ENCODE results near the gene DDAH1. TPM values are rescaled to one million over a fixed set of nuclear protein-coding genes. Genes with fewer than 3 reads are reported as not detected.

Gene DDAH1
- total RNA-seq, 1 donor from 2014 or later, result 12.0 TPM

DNA sequence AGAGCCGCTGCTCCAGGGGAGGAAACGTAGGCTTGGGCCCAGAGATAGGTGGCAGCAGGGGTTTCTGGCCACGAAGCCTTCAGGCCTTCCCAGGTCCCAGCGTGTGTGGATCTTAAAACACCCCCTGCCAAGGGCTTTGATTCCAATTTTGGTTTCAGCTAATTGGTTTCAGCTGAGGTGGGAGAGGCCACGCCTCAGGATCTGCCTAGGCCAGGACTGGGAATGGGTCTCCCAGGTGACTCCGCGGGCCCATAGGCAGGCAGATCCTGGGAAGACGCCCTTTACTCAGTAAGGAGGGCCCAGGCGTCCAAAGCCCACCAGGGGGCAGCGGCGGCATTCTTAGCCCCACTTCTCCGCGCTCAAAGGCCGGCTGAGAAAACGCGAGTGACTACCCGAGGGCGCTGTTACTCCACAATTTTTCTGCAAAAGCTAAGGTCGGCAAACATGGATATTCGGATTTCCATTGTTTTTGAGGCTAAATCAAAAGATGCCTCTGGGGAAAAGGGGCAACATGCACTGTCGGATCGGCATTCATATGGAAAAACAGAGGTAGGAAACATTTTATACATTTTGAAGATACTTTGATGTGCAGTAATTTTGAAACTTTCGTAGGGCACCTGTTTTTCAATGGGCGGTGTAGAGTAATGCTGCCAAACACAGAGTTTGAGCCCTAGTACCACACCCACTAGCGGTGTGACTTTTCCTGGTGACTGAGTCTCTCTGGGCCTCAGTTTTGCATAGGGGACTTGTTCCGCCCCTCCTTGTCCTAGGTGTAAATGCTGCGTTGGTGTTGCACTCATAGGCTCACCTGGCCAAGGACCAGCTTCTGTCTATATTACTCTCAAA is 156.7 kb downstream of the DDAH1 start:
- H3K27ac ChIP-seq (ENCODE audit: low read depth, low read length), result no peak overlapping the region
- no peaks in the 10 kb centered on the region for H3K9me3 ChIP-seq (ENCODE audit: control insufficient read depth in 3 of 3, low read length in 3 of 3)
- H3K27me3 ChIP-seq (ENCODE audit: control insufficient read depth in 3 of 3, insufficient read depth in 3 of 3, low read length in 3 of 3), result no peaks in the 10 kb centered on the region
- peak overlapping the region in 2 of 3 donors; percentile 48 to 62 for H3K9ac ChIP-seq (ENCODE audit: low read depth in 1 of 3, low read length in 3 of 3)
- H3K36me3 ChIP-seq (ENCODE audit: control insufficient read depth in 3 of 3, insufficient read depth in 3 of 3, low read length in 3 of 3), result no peaks in the 10 kb centered on the region
- H3K4me1 ChIP-seq (ENCODE audit: control insufficient read depth in 3 of 3, insufficient read depth in 3 of 3, low read length in 3 of 3), result peaks cover 3 to 17% (median 6%) of the 10 kb centered on the region in 3 donors
- peak overlapping the region; percentile 46 to 63 (median 55) for H3K4me3 ChIP-seq (ENCODE audit: low read length in 3 of 3)

DNA sequence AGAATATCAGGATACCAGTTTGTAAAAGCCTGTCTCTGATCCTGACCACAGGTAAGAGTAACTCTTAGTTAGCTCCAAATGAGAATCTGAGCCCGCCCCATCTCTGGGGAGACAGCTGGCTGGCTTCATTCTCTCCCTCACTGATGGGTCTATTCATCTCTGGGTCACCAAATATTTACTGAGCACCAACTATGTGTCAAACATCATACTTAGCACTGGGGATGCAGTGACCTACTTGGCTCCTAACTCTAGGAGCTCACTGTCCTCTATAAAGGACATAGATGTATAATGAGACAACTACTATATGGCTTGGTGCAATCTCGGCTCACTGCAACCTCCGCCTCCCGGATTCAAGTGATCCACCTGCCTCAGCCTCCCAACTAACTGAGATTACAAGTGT is 158.7 kb downstream of the DDAH1 start:
- H3K27ac ChIP-seq (ENCODE audit: low read depth, low read length), result no peak overlapping the region
- no peak overlapping the region for H3K9ac ChIP-seq (ENCODE audit: low read depth in 1 of 3, low read length in 3 of 3)
- H3K9me3 ChIP-seq (ENCODE audit: control insufficient read depth in 3 of 3, low read length in 3 of 3), result no peaks in the 10 kb centered on the region
- H3K4me3 ChIP-seq (ENCODE audit: low read length in 3 of 3), result no peak overlapping the region
- H3K27me3 ChIP-seq (ENCODE audit: control insufficient read depth in 3 of 3, insufficient read depth in 3 of 3, low read length in 3 of 3), result no peaks in the 10 kb centered on the region
- peaks cover 3 to 10% (median 6%) of the 10 kb centered on the region in 3 donors for H3K4me1 ChIP-seq (ENCODE audit: control insufficient read depth in 3 of 3, insufficient read depth in 3 of 3, low read length in 3 of 3)
- no peaks in the 10 kb centered on the region for H3K36me3 ChIP-seq (ENCODE audit: control insufficient read depth in 3 of 3, insufficient read depth in 3 of 3, low read length in 3 of 3)

- no peak overlapping the region for H3K9ac ChIP-seq (ENCODE audit: low read depth in 1 of 3, low read length in 3 of 3)
- H3K36me3 ChIP-seq (ENCODE audit: control insufficient read depth in 3 of 3, insufficient read depth in 3 of 3, low read length in 3 of 3), result no peaks in the 10 kb centered on the region
- H3K9me3 ChIP-seq (ENCODE audit: control insufficient read depth in 3 of 3, low read length in 3 of 3), result no peaks in the 10 kb centered on the region
- H3K4me1 ChIP-seq (ENCODE audit: control insufficient read depth in 3 of 3, insufficient read depth in 3 of 3, low read length in 3 of 3), result peaks cover 2 to 8% (median 4%) of the 10 kb centered on the region in 3 donors
- no peak overlapping the region for H3K27ac ChIP-seq (ENCODE audit: low read depth, low read length)
- no peaks in the 10 kb centered on the region for H3K27me3 ChIP-seq (ENCODE audit: control insufficient read depth in 3 of 3, insufficient read depth in 3 of 3, low read length in 3 of 3)
- H3K4me3 ChIP-seq (ENCODE audit: low read length in 3 of 3), result no peak overlapping the region
These were observed 161.4 kb downstream of the DDAH1 start for GRCh38 chr1:85303440-85304162.

DNA sequence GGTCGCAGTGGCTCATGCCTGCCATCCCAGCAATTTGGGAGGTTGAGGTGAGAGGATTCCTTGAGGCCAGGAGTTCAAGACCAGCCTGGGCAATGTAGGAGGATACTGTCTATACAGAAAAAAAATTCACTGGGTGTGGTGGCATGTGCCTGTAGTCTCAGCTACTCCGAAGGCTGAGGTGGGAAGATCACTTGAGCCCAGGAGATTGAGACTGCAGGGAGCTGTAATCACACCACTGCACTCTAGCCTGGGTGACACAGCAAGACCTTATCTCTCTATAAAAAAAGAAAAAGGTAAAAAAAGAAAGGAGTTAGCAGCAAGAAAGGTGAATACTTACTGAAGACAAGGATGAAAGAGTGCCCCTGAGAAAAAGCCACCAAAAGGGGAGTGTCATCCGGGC is 164.8 kb downstream of the DDAH1 start:
- Histone ChIP-seq H3K9ac (ENCODE audit: low read depth in 1 of 3, low read length in 3 of 3) (no peak overlapping the region), H3K9me3 (ENCODE audit: control insufficient read depth in 3 of 3, low read length in 3 of 3) (no peaks in the 10 kb centered on the region), H3K36me3 (ENCODE audit: control insufficient read depth in 3 of 3, insufficient read depth in 3 of 3, low read length in 3 of 3) (no peaks in the 10 kb centered on the region), H3K4me3 (ENCODE audit: low read length in 3 of 3) (no peak overlapping the region), H3K4me1 (ENCODE audit: control insufficient read depth in 3 of 3, insufficient read depth in 3 of 3, low read length in 3 of 3) (peaks cover 8 to 13% (median 12%) of the 10 kb centered on the region in 3 donors), H3K27ac (ENCODE audit: low read depth, low read length) (no peak overlapping the region), H3K27me3 (ENCODE audit: control insufficient read depth in 3 of 3, insufficient read depth in 3 of 3, low read length in 3 of 3) (no peaks in the 10 kb centered on the region)

GRCh38 chr1:85297855-85298629 is 166.9 kb downstream of the DDAH1 start:
- no peaks in the 10 kb centered on the region for H3K9me3 ChIP-seq (ENCODE audit: control insufficient read depth in 3 of 3, low read length in 3 of 3)
- H3K27me3 ChIP-seq (ENCODE audit: control insufficient read depth in 3 of 3, insufficient read depth in 3 of 3, low read length in 3 of 3), result no peaks in the 10 kb centered on the region
- peak overlapping the region in 1 of 3 donors; percentile 40 for H3K9ac ChIP-seq (ENCODE audit: low read depth in 1 of 3, low read length in 3 of 3)
- peak overlapping the region; percentile 54 for H3K27ac ChIP-seq (ENCODE audit: low read depth, low read length)
- no peaks in the 10 kb centered on the region for H3K36me3 ChIP-seq (ENCODE audit: control insufficient read depth in 3 of 3, insufficient read depth in 3 of 3, low read length in 3 of 3)
- H3K4me1 ChIP-seq (ENCODE audit: control insufficient read depth in 3 of 3, insufficient read depth in 3 of 3, low read length in 3 of 3), result peaks cover 8 to 13% (median 12%) of the 10 kb centered on the region in 3 donors
- peak overlapping the region in 2 of 3 donors; percentile 0 to 44 for H3K4me3 ChIP-seq (ENCODE audit: low read length in 3 of 3)

GRCh38 chr1:85297538-85297854 is 167.5 kb downstream of the DDAH1 start:
- Histone ChIP-seq H3K4me3 (ENCODE audit: low read length in 3 of 3) (peak overlapping the region in 1 of 3 donors; percentile 44), H3K36me3 (ENCODE audit: control insufficient read depth in 3 of 3, insufficient read depth in 3 of 3, low read length in 3 of 3) (no peaks in the 10 kb centered on the region), H3K4me1 (ENCODE audit: control insufficient read depth in 3 of 3, insufficient read depth in 3 of 3, low read length in 3 of 3) (peaks cover 8 to 13% (median 12%) of the 10 kb centered on the region in 3 donors), H3K9ac (ENCODE audit: low read depth in 1 of 3, low read length in 3 of 3) (peak overlapping the region in 1 of 3 donors; percentile 40), H3K27ac (ENCODE audit: low read depth, low read length) (peak overlapping the region; percentile 54), H3K9me3 (ENCODE audit: control insufficient read depth in 3 of 3, low read length in 3 of 3) (no peaks in the 10 kb centered on the region), H3K27me3 (ENCODE audit: control insufficient read depth in 3 of 3, insufficient read depth in 3 of 3, low read length in 3 of 3) (no peaks in the 10 kb centered on the region)

- Histone ChIP-seq H3K36me3 (ENCODE audit: control insufficient read depth in 3 of 3, insufficient read depth in 3 of 3, low read length in 3 of 3) (no peaks in the 10 kb centered on the region), H3K27me3 (ENCODE audit: control insufficient read depth in 3 of 3, insufficient read depth in 3 of 3, low read length in 3 of 3) (no peaks in the 10 kb centered on the region), H3K4me3 (ENCODE audit: low read length in 3 of 3) (no peak overlapping the region), H3K27ac (ENCODE audit: low read depth, low read length) (peak overlapping the region; percentile 54), H3K9me3 (ENCODE audit: control insufficient read depth in 3 of 3, low read length in 3 of 3) (no peaks in the 10 kb centered on the region), H3K4me1 (ENCODE audit: control insufficient read depth in 3 of 3, insufficient read depth in 3 of 3, low read length in 3 of 3) (peaks cover 8 to 13% (median 12%) of the 10 kb centered on the region in 3 donors), H3K9ac (ENCODE audit: low read depth in 1 of 3, low read length in 3 of 3) (no peak overlapping the region)
These were observed 168.0 kb downstream of the DDAH1 start for GRCh38 chr1:85296980-85297379.

- Histone ChIP-seq H3K9me3 (ENCODE audit: control insufficient read depth in 3 of 3, low read length in 3 of 3) (no peaks in the 10 kb centered on the region), H3K27ac (ENCODE audit: low read depth, low read length) (no peak overlapping the region), H3K36me3 (ENCODE audit: control insufficient read depth in 3 of 3, insufficient read depth in 3 of 3, low read length in 3 of 3) (no peaks in the 10 kb centered on the region), H3K4me3 (ENCODE audit: low read length in 3 of 3) (no peak overlapping the region), H3K9ac (ENCODE audit: low read depth in 1 of 3, low read length in 3 of 3) (peak overlapping the region in 1 of 3 donors; percentile 34), H3K27me3 (ENCODE audit: control insufficient read depth in 3 of 3, insufficient read depth in 3 of 3, low read length in 3 of 3) (no peaks in the 10 kb centered on the region), H3K4me1 (ENCODE audit: control insufficient read depth in 3 of 3, insufficient read depth in 3 of 3, low read length in 3 of 3) (peaks cover 8 to 13% (median 12%) of the 10 kb centered on the region in 3 donors)
These were observed 169.3 kb downstream of the DDAH1 start for GRCh38 chr1:85295654-85296053.

GRCh38 chr1:85295006-85295431 is 169.9 kb downstream of the DDAH1 start:
- Histone ChIP-seq H3K4me1 (ENCODE audit: control insufficient read depth in 3 of 3, insufficient read depth in 3 of 3, low read length in 3 of 3) (peaks cover 8 to 13% (median 12%) of the 10 kb centered on the region in 3 donors), H3K4me3 (ENCODE audit: low read length in 3 of 3) (no peak overlapping the region), H3K27me3 (ENCODE audit: control insufficient read depth in 3 of 3, insufficient read depth in 3 of 3, low read length in 3 of 3) (no peaks in the 10 kb centered on the region), H3K9ac (ENCODE audit: low read depth in 1 of 3, low read length in 3 of 3) (no peak overlapping the region), H3K27ac (ENCODE audit: low read depth, low read length) (no peak overlapping the region), H3K9me3 (ENCODE audit: control insufficient read depth in 3 of 3, low read length in 3 of 3) (no peaks in the 10 kb centered on the region), H3K36me3 (ENCODE audit: control insufficient read depth in 3 of 3, insufficient read depth in 3 of 3, low read length in 3 of 3) (no peaks in the 10 kb centered on the region)
